Neuron (in vitro differentiated cells): ENCODE data around the gene NOP9.

Experiments
- H2AFZ ChIP-seq: one replicate; pipeline ENCODE4 v1.6.1; 2013; ENCODE audit warnings: low read depth, mild to moderate bottlenecking, inconsistent platforms, low read length, moderate library complexity
- H3K27me3 ChIP-seq: one replicate; pipeline ENCODE4 v1.6.1; 2013; ENCODE audit warnings: low read length; ENCODE audit not compliant: insufficient read depth
- H3K36me3 ChIP-seq: one replicate; pipeline ENCODE4 v1.6.1; 2013; ENCODE audit warnings: low read length; ENCODE audit not compliant: insufficient read depth
- H3K4me1 ChIP-seq: one replicate; pipeline ENCODE4 v1.6.1; 2013; ENCODE audit warnings: low read length; ENCODE audit not compliant: insufficient read depth
- H3K4me3 ChIP-seq: 2 replicates; pipeline ENCODE4 v1.5.1; 2013; ENCODE audit warnings: mild to moderate bottlenecking, low read length, moderate library complexity
- H3K9me3 ChIP-seq: one replicate; pipeline ENCODE4 v1.6.1; 2013; ENCODE audit warnings: low read length

NOP9 gene

DNA sequence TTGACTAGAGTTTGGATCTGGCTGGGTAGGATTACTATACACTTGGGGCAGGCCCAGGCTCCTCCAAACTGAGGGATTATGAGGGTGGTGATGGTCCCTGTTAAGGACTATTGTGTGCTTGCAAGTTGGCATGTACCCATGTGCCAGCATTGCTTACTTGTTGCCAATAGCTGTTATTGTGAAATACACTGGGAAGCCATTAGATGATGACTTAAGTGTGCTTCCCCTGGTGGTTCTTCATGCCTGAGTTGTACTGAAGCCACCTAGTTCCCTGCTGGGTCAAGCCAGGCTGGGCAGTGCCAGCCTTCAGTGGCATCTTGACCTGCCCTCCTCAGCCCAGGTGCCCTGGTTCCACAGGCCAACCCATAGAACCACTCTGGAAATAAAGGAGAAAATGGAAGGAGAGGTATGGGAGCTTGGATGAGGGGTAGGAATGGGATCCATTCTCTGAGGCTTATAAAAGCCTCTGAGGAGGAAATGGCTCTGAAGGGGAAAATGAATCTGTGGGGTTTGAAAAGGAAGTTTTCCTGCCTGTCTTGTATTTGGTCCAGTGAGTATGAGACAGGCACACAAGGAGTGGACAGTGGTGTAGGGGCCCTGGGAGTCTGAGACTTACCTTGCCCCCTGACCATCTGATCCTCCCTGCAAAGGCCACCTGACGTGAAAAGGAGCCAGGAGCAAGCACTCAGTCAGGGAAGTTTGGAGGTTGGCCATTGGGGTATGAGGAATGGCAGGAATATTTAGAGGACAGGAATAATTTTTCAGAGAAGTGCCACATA lies 12.4 kb downstream of the NOP9 start:
- Histone ChIP-seq H3K36me3 (peaks cover 19% of the 10 kb centered on the region), H3K4me3 (no peak overlapping the region), H3K9me3 (no peaks in the 10 kb centered on the region), H3K27me3 (no peaks in the 10 kb centered on the region), H2AFZ (no peak overlapping the region), H3K4me1 (no peaks in the 10 kb centered on the region)

DNA sequence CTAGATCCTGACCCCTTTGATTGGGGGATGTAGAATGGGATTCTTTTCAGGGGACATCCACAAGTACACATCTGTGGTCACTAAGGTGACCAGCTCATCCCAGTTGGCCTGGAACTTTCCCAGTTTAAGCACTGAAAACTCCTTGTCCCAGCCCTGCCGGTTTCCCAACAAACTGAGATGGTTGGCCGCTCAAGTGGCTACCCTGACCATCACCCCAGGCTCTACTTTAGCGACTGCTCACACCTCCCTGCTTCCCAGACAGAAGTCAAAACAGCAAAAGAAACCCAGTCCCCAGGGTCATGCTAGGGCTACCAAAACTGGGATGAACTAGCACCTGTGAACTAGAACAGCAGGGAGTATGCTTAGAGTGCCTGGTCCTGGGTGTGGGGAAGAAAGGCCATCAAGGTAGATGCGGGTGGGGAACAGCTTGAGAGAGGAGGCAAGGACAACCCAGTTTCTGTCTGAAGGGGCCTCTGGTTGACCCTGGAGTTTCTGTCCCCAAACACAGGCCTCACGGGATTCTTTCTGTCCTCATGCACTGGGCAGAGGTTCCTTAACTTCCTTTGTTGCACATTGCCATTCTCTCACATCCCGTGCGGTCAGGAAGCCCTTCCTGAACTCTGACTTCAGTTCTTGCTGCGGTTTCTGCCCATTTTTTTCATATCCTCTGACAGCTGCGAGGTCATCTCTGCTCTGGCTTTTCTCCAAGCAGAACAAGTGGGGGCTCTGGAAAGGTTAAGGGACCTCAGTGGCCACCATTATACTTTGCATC lies 13.3 kb downstream of the NOP9 start:
- H3K4me3 ChIP-seq: no peak overlapping the region
- no peaks in the 10 kb centered on the region for H3K4me1 ChIP-seq
- no peak overlapping the region for H2AFZ ChIP-seq
- no peaks in the 10 kb centered on the region for H3K9me3 ChIP-seq
- no peaks in the 10 kb centered on the region for H3K27me3 ChIP-seq
- H3K36me3 ChIP-seq: peaks cover 11% of the 10 kb centered on the region

DNA sequence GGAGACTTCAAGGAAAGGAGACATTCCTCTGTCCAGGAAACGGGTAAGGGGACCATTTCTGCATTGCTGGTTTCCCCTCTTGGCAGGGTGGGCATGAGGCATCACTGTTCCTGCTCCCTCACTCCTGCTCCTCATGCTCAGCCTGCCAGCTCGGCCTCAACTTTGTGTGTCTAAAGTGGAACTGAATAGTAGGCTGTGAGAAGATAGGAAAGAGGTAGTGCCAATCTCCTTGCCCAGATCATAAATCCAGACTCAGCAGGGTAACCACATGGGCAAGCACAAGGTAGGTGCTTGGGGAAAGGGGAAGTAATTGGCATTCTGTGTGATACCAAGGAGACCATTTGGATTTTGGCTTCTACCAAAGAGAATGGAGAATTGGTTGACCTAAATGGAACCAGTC lies 14.3 kb downstream of the NOP9 start:
- H3K9me3 ChIP-seq: no peaks in the 10 kb centered on the region
- H3K4me1 ChIP-seq: no peaks in the 10 kb centered on the region
- H3K4me3 ChIP-seq: no peak overlapping the region
- H3K36me3 ChIP-seq: peaks cover 10% of the 10 kb centered on the region
- H2AFZ ChIP-seq: no peak overlapping the region
- no peaks in the 10 kb centered on the region for H3K27me3 ChIP-seq

DNA sequence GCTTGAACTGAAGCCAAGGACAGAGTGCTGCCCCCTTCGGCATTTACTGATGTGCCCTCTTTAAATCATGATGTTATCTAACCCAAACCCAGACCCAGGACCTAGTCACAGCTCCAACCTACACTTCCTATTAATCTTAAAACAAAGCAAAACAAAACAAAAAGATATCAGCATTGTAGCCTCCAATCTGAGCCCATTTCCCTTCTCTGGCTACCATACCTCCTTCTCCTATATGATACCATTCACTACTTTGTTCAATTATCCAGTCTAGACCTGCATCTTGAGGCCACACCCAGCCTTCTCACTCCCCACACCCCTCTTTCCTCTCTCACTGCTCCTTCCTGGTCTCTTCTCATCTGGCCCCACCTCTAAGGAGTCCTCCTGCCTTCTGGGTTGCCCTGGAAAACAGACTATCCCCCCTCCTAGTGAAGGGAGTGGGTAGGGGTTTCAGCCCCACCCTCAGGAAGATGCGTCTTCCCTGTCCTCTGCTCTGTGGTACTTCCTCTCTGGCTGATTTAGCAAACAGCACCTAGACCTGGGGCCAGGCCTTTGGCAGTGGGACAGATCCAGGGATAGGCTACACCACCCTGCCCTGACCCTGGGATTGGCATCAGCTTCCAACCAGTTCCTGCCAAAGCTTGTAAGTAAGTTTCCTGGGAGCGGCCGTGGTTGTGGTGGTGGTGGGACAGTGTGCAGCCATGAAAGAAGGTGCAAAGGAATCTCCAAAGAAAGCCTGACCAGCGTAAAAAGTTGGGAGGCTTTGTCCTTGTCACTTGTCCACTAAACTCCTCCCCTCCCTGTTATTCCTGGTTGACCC lies 14.9 kb downstream of the NOP9 start:
- Histone ChIP-seq H3K9me3 (no peaks in the 10 kb centered on the region), H3K4me3 (no peak overlapping the region), H2AFZ (no peak overlapping the region), H3K27me3 (no peaks in the 10 kb centered on the region), H3K36me3 (peaks cover 10% of the 10 kb centered on the region), H3K4me1 (no peaks in the 10 kb centered on the region)

DNA sequence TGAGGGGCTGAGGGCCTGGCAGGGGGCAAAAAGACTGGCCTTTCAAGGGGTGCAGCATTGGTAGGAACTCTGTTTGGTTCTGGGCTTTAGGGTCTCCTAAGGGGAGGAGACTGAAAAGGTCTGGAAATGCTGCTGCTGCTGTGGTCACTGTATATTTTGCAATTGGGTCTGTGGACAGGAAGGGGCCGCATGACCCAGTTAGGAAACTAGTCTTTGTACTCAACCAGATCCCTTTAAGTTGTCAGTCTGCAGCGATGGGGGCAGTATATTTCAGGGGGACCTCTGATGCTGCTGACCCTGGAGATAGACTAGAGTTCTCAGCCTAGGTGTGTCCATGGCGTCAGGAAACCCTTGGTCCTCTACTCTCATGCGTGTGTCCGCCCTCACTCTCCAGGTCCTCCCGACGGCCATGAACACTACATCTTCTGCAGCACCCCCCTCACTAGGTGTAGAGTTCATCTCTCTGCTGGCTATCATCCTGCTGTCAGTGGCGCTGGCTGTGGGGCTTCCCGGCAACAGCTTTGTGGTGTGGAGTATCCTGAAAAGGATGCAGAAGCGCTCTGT lies 15.7 kb downstream of the NOP9 start:
- Histone ChIP-seq H2AFZ (no peak overlapping the region), H3K4me1 (no peaks in the 10 kb centered on the region), H3K27me3 (peaks cover 5% of the 10 kb centered on the region), H3K4me3 (no peak overlapping the region), H3K36me3 (peaks cover 4% of the 10 kb centered on the region), H3K9me3 (no peaks in the 10 kb centered on the region)

DNA sequence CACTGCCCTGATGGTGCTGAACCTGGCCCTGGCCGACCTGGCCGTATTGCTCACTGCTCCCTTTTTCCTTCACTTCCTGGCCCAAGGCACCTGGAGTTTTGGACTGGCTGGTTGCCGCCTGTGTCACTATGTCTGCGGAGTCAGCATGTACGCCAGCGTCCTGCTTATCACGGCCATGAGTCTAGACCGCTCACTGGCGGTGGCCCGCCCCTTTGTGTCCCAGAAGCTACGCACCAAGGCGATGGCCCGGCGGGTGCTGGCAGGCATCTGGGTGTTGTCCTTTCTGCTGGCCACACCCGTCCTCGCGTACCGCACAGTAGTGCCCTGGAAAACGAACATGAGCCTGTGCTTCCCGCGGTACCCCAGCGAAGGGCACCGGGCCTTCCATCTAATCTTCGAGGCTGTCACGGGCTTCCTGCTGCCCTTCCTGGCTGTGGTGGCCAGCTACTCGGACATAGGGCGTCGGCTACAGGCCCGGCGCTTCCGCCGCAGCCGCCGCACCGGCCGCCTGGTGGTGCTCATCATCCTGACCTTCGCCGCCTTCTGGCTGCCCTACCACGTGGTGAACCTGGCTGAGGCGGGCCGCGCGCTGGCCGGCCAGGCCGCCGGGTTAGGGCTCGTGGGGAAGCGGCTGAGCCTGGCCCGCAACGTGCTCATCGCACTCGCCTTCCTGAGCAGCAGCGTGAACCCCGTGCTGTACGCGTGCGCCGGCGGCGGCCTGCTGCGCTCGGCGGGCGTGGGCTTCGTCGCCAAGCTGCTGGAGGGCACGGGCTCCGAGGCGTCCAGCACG lies 16.4 kb downstream of the NOP9 start:
- H3K9me3 ChIP-seq: no peaks in the 10 kb centered on the region
- peaks cover 4% of the 10 kb centered on the region for H3K36me3 ChIP-seq
- no peak overlapping the region for H2AFZ ChIP-seq
- H3K4me1 ChIP-seq: no peaks in the 10 kb centered on the region
- no peak overlapping the region for H3K4me3 ChIP-seq
- H3K27me3 ChIP-seq: peaks cover 6% of the 10 kb centered on the region

DNA sequence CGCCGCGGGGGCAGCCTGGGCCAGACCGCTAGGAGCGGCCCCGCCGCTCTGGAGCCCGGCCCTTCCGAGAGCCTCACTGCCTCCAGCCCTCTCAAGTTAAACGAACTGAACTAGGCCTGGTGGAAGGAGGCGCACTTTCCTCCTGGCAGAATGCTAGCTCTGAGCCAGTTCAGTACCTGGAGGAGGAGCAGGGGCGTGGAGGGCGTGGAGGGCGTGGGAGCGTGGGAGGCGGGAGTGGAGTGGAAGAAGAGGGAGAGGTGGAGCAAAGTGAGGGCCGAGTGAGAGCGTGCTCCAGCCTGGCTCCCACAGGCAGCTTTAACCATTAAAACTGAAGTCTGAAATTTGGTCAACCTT lies 16.9 kb downstream of the NOP9 start:
- Histone ChIP-seq H3K4me3 (no peak overlapping the region), H2AFZ (no peak overlapping the region), H3K9me3 (no peaks in the 10 kb centered on the region), H3K4me1 (no peaks in the 10 kb centered on the region), H3K27me3 (peaks cover 6% of the 10 kb centered on the region), H3K36me3 (peaks cover 3% of the 10 kb centered on the region)

DNA sequence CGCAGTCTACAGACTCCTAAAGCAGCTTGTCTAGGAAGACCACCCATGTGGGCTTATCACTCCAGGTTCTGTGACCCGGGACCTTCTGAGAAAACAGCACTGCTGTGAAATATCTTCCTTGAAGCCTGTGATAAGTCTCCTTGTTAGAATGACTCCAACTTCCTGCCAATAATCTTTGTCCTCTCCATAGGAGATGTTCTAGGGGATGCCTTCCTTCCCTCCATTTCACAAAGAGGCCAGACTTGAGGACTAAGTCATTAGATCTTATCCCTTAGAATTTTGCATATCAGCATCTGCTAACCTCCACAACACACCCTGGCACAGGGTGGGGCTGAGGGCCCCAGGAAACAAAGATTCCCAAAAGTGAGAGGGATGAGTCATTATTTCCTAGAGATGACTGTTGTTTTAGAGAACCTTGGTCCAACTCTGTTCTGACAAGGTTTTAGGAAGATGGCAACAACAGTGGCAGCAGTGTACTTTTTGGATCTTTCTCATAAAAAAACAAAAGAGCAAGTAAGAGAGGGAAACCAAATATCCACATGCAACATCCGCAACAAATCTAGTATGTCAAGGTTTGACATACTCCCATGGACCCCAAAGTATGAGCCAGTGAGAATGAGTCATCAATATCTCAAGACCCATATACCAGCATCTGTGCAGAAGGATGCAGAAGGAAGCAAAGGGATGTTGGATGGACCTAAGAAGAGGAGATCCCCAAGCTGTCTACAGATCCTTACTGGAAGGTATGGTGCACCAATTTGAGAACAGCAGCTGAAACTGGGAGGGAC lies 17.7 kb downstream of the NOP9 start:
- Histone ChIP-seq H3K36me3 (no peaks in the 10 kb centered on the region), H2AFZ (no peak overlapping the region), H3K4me3 (no peak overlapping the region), H3K27me3 (peaks cover 6% of the 10 kb centered on the region), H3K4me1 (no peaks in the 10 kb centered on the region), H3K9me3 (no peaks in the 10 kb centered on the region)

DNA sequence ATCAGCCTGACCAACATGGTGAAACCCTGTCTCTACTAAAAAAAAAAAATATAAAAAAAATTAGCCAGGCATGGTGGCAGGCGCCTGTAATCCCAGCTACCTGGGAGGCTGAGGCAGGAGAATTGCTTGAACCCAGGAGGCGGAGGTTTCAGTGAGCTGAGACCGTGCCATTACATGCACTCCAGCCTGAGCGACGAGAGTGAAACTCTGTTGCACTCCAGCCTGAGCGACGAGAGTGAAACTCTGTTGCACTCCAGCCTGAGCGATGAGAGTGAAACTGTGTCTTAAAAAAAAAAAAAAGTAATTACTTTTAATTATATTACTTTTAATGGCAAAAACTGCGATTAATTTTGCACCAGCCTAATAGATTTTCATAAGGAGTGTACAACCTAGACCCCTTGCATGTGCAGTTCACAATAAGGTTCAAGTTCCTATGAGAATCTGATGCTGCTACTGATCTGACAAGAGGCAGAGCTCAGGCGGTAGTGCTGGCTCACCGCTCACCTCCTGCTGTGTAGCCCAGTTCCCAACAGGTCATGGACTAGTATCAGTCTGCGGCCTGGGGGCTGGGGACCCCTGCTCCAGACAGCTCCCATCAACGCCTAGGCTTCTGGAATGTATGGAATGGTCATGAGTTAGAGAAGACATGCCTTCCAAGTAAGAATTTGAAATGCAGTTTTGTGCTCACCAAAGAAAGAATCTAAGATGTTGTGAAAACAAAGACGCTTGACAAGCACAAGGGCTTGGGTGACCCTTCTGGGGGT lies 21.7 kb downstream of the NOP9 start:
- Histone ChIP-seq H3K4me1 (no peaks in the 10 kb centered on the region), H2AFZ (no peak overlapping the region), H3K9me3 (no peaks in the 10 kb centered on the region), H3K36me3 (no peaks in the 10 kb centered on the region), H3K27me3 (peaks cover 9% of the 10 kb centered on the region), H3K4me3 (no peak overlapping the region)

DNA sequence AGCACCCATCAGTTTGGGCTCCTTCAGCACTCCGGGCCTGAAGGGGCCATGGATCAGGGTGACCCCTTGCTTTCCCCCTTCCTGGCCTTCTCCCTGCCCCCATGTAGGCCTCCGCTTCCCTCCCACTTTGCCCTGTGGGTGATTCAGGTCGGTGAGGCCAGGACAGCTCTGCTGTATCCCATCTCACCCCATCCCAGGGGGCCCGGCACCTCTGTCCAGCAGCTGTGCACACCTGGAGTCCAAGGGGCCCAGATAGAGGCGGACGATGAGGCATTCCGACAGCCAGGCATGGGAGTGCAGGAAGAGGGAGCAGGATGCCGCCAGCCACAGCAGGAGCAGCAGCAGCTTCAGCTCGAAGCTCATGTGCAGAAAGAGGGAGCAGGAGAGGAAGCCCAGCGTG lies 23.0 kb downstream of the NOP9 start:
- H2AFZ ChIP-seq: no peak overlapping the region
- H3K9me3 ChIP-seq: no peaks in the 10 kb centered on the region
- H3K27me3 ChIP-seq: peaks cover 9% of the 10 kb centered on the region
- H3K4me1 ChIP-seq: no peaks in the 10 kb centered on the region
- no peaks in the 10 kb centered on the region for H3K36me3 ChIP-seq
- no peak overlapping the region for H3K4me3 ChIP-seq

DNA sequence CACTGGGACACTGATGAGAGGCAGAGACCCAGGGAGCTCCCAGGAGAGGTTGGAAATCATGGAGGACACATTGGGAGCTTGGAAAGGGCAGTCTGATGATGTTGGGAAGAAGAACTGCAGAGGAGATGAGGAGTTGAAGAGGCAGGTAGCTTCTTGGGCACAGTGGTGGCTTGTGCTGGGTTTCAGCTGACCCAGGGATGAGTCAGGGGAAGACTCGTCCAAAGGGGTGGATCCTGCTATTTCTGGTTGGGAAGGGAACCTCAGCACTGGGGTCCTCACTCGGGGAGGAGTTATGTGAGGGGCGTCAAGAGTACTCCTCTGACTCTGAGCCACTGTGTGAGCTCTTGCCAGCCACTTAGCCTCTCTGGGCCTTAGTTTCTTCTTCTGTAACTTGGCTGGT lies 23.7 kb downstream of the NOP9 start:
- Histone ChIP-seq H3K27me3 (peaks cover 9% of the 10 kb centered on the region), H2AFZ (no peak overlapping the region), H3K36me3 (no peaks in the 10 kb centered on the region), H3K9me3 (no peaks in the 10 kb centered on the region), H3K4me1 (no peaks in the 10 kb centered on the region), H3K4me3 (no peak overlapping the region)
